Muscle of arm (tissue), 14 donors: ENCODE measurements around the gene SIX4. TPM values are rescaled to one million over a fixed set of nuclear protein-coding genes. Genes with fewer than 3 reads are reported as not detected.
"Not testable (repeated sequence)": the region's sequence is repeated elsewhere in the genome, so short reads cannot be mapped to it uniquely, and the experiment has no call there.

Experiments
- DNase-seq: peaks from one replicate; pipeline ENCODE4 v3.0.0-alpha.2; 2013
- long read RNA-seq, 11 donors: transcript quantifications; one replicate each; lab custom pipeline, GENCODE V29; 2026
- polyA plus RNA-seq, 12 donors: library from polyadenylated mRNA; unstranded; fragments of 120-200 nt; gene quantifications; one replicate each; pipeline ENCODE4 v1.2.1, GENCODE V29; 2013; ENCODE audit not compliant: insufficient read length in 12 of 12

The SIX4 gene
- 10 to 100 TPM in 10 of 12 donors, 1 to 10 TPM in 1, not detected in 1; 9.6 to 35.0 (median 21.0) TPM for polyA plus RNA-seq
- long read RNA-seq, donor 1, result 0 reads
- long read RNA-seq, donor 2, full-length matches to known transcripts, result 4 of 86 reads
- long read RNA-seq, donor 2, partial matches to known transcripts, result 52 of 86 reads
- long read RNA-seq, donor 2, other reads (novel, unspliced or antisense), result 30 of 86 reads
- long read RNA-seq, donor 3, full-length matches to known transcripts, result 3 of 28 reads
- long read RNA-seq, donor 3, partial matches to known transcripts, result 20 of 28 reads
- long read RNA-seq, donor 3, other reads (novel, unspliced or antisense), result 5 of 28 reads
- long read RNA-seq, donor 4, full-length matches to known transcripts, result 1 of 26 reads
- long read RNA-seq, donor 4, partial matches to known transcripts, result 16 of 26 reads
- long read RNA-seq, donor 4, other reads (novel, unspliced or antisense), result 9 of 26 reads
- long read RNA-seq, donor 5, full-length matches to known transcripts, result 6 of 225 reads
- long read RNA-seq, donor 5, partial matches to known transcripts, result 178 of 225 reads
- long read RNA-seq, donor 5, other reads (novel, unspliced or antisense), result 41 of 225 reads
- long read RNA-seq, donor 6, full-length matches to known transcripts, result 1 of 35 reads
- long read RNA-seq, donor 6, partial matches to known transcripts, result 23 of 35 reads
- long read RNA-seq, donor 6, other reads (novel, unspliced or antisense), result 11 of 35 reads
- long read RNA-seq, donor 7, partial matches to known transcripts, result 0 of 1 reads
- long read RNA-seq, donor 7, other reads (novel, unspliced or antisense), result 0 of 1 reads
- long read RNA-seq, donor 8, full-length matches to known transcripts, result 6 of 17 reads
- long read RNA-seq, donor 8, partial matches to known transcripts, result 11 of 17 reads
- long read RNA-seq, donor 8, other reads (novel, unspliced or antisense), result 0 of 17 reads
- long read RNA-seq, donor 9, full-length matches to known transcripts, result 2 of 78 reads
- long read RNA-seq, donor 9, partial matches to known transcripts, result 26 of 78 reads
- long read RNA-seq, donor 9, other reads (novel, unspliced or antisense), result 50 of 78 reads
- long read RNA-seq, donor 10, full-length matches to known transcripts, result 7 of 64 reads
- long read RNA-seq, donor 10, partial matches to known transcripts, result 5 of 64 reads
- long read RNA-seq, donor 10, other reads (novel, unspliced or antisense), result 52 of 64 reads
- long read RNA-seq, donor 11, partial matches to known transcripts, result 5 of 64 reads
- long read RNA-seq, donor 11, other reads (novel, unspliced or antisense), result 58 of 64 reads

GRCh38 chr14:60723907-60724618 is at the start of gene SIX4:
TSS of gene SIX4 (minus strand) at chr14:60724351. CDS start at chr14:60724074, 277 bp downstream.
- peak; percentile 76 for DNase-seq

- DNase-seq, result no peak
Observed at GRCh38 chr14:60773558-60773957, 49.4 kb upstream of the SIX4 start.

DNA sequence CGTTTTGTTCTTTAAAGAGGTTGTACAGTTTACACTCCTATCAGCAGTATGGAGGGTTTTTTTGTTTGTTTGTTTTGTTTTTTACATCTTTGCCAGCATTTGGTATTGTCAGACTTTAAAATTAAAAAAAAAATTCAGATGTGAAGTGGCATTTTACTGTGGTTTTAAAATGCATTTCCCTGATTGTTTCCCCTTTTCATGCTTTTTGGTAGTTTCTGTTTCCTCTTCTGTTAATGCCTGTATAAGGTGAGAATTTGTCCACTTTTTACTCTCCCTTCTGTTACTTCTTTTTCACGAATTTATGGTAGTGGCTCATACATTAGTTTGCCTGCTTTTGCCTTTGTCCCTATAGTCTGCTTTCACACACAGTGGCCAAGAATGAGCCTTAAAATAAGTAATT is 47.0 kb upstream of the SIX4 start:
- DNase-seq, result no peak

- no peak for DNase-seq
Observed at GRCh38 chr14:60768602-60769001, 44.5 kb upstream of the SIX4 start.

DNA sequence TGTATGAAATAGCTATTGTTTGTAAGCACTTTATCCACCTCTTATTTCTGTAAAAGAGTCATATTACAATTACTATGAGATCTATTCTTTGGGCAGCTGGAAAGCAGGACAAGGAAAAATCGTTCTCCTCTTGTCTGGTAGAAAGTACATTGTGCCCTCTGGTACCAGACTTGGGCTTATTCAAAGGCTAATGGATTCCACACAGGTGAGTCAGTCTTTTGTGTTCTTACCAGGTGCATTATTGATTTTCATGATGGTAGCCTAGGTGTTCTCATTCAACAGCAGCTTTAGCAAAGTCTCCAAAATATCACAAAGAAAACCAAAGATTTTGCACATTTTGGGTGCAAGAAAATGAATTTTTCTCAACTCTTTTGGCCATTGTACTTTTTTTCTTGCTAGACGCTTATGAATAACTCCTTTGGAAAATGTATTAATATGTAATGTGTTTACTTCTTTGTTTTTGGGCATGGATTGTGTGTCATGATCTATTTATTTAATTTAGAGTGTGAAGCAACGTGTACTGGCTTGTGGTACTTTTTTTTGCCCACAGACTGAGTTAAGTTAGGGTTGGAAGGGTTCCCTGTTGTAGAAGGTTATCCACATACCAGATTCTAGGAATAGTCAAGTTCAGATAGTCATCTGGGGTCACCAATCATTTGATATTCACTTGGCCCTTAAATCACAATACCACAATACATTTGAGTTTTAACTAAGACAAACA is 36.7 kb upstream of the SIX4 start:
- DNase-seq, result no peak

GRCh38 chr14:60760209-60760608 is 36.1 kb upstream of the SIX4 start:
- no peak for DNase-seq

GRCh38 chr14:60758885-60759284 is 34.7 kb upstream of the SIX4 start:
- no peak for DNase-seq

DNA sequence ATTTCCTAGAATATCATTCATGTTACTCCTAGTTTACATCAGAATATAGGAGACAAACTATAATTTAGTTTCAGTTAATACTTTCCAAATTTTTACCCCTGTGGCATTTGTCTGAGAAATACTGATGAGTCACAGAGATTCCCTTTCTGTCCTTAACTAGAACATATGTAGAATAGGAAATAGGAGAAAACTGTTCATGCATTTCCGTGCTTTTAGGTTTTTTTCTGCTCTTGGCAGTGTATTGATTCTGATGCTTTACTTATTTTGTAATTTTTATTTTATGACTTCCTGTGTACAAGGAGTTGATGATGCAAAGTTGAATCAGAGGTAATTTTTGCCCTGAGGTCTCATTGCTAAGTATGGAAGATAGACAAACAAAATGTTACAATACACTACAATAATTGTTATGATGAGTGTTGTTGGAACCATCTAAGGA is 33.4 kb upstream of the SIX4 start:
- no peak for DNase-seq

GRCh38 chr14:60756847-60757246 is 32.7 kb upstream of the SIX4 start:
- DNase-seq, result no peak

GRCh38 chr14:60753264-60754119 is 29.3 kb upstream of the SIX4 start:
- no peak for DNase-seq

- DNase-seq, result no peak
Observed at GRCh38 chr14:60744566-60744965, 20.4 kb upstream of the SIX4 start.

DNA sequence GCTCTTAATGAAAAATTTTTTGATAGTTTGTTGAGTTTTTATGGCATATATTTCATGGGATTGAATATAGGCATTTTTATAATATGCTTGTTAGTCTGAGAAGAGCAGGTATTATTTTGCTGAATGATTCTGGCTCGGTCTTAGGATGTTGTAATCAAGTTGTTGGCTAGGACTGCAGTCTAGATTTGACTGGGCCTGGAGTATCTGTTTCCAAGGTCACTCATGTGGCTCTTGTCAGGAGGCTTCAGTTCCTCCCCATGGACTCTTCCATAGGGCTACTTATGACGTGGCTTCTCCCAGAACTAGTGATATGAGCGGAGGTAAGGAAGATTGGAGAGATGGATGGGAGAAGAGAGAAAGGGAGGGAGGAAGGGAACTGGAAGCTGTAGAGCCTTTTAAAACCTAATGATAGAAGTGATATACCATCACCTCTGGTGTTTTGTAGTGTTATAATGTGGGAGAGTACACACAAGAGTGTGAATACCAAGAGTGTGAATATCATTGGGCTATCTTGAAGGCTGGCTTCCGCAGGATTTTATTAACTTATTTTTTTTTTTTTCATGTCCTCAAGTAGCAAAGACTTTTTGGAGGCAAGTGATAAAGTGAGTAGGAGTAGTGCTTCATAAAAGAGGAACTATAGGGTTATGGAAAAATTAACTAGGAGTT is 14.8 kb upstream of the SIX4 start:
- DNase-seq, result no peak

- DNase-seq, result no peak
Observed at GRCh38 chr14:60736494-60736893, 12.3 kb upstream of the SIX4 start.

- DNase-seq, result no peak
Observed at GRCh38 chr14:60735416-60735815, 11.3 kb upstream of the SIX4 start.

DNA sequence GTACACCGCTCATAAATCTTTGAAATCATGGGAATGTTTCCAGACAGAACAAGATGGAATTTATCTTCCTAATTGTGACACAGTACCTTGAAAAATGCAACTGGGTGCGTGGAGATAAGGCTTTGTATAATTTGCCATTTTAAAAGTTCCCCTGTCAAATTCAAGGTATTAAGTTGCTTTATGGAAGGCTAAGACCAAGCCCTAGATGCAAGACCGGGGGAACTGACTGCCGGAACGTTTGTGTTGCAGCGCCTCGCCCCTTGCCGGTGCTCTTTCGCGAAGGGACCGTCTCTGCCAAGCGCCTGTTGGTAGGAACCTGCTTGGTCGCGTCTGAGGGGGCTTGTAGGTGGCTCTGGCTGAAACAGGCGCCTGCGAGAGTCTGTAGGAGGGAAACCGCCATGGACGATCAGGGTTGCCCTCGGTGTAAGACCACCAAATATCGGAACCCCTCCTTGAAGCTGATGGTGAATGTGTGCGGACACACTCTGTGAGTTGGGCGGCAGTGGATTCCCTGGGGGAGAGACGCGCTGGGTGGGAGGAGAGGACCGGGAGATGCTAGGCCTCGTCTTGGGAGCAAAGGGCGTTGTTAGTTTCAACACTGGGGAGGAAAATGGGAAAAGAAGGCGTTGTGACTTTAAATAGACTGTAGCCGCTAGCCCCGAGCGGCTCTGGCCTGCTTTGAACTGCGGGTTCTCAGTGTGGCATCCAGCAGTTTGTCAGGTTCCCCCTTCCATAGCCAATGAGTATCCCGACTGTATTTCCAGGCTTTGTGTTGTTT is 10.5 kb upstream of the SIX4 start, which contains the start of gene MNAT1:
MNAT1 (plus strand) TSS at position 297 of the 778 bp plus-strand sequence; CDS start at position 399, 102 bp downstream.
- peak; percentile 85 for DNase-seq

DNA sequence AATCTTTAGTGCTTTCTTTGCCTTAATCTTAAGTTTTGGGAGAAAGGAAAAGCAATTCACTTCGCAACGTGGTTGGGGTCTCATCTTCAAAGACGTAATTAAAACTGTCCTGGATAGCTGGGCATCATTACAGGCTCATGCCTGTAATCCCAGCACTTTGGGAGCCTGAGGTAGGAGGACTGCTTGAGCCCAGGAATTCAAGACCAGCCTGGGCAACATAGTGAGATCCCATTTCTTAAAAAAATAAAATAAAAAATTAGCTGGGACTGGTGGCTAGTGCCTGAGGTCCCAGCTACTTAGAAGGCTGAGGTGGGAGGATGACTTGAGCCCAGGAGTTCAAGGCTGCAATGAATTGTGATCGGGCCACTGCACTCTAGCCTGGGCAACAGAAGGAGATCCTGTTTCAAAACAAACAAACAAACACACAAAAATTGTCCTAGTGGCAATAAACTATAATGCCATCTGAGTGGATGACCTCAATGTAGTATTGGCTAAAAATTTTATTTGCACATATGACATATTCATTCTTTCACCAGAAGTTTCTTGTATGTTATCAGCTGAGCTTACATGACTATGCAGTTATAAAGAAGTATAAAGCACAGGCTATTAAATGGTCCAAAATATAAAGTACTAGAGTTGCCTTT is 8.8 kb upstream of the SIX4 start:
- no peak for DNase-seq

DNA sequence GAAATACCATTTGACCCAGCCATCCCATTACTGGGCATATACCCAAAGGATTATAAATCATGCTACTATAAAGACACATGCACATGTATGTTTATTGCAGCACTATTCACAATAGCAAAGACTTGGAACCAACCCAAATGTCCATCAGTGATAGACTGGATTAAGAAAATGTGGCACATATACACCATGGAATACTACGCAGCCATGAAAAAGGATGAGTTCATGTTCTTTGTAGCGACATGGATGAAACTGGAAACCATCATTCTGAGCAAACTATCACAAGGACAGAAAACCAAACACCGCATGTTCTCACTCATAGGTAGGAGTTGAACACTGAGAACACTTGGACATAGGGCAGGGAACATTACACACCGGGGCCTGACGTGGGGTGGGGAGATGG is 7.1 kb upstream of the SIX4 start:
- DNase-seq, result not testable (repeated sequence)
